ENCODE results near the gene CEACAM7.

The CEACAM7 gene

DNA sequence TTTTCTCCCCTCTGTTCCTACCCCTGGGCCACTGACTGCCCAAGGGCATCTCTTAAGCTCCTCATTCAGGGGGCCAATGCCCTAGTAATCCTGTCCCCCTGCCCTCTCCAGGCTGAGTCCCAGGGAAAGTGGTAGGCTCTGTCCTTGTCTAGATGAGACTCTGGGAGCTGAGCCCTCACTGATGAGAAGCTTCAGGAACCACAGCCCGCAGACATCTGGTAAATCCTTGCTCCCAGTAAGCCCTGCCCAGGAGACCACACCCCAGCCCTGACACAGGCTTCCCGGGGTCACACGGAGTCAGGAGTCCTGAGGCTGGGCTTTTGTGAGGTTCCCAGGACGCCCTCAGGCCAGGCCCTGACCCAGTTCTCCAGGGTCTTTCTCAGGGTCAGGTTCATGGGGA, 63.1 kb downstream of the CEACAM7 start:
- Histone ChIP-seq H2AFZ (ENCODE audit: low read depth, low read length) (no peak overlapping the region), H3K27ac (ENCODE audit: low read length) (no peak overlapping the region), H3K4me1 (ENCODE audit: insufficient read depth, low read length) (no peaks in the 10 kb centered on the region), H4K20me1 (ENCODE audit: insufficient read depth, low read length) (no peaks in the 10 kb centered on the region), H3K9ac (ENCODE audit: low read depth, low read length) (no peak overlapping the region), H3K9me3 (ENCODE audit: insufficient read depth, low read length, severe bottlenecking) (no peaks in the 10 kb centered on the region), H3K27me3 (ENCODE audit: insufficient read depth, low read length, poor library complexity) (no peaks in the 10 kb centered on the region), H3K4me3 (ENCODE audit: low read depth in 1 of 2, low read length in 2 of 2) (no peak overlapping the region), H3K79me2 (ENCODE audit: insufficient read depth, low read length) (no peaks in the 10 kb centered on the region), H3K4me2 (ENCODE audit: insufficient read depth, low read length) (no peak overlapping the region), H3K36me3 (ENCODE audit: insufficient read depth, low read length) (no peaks in the 10 kb centered on the region)
- TF ChIP-seq, protein P1, sequence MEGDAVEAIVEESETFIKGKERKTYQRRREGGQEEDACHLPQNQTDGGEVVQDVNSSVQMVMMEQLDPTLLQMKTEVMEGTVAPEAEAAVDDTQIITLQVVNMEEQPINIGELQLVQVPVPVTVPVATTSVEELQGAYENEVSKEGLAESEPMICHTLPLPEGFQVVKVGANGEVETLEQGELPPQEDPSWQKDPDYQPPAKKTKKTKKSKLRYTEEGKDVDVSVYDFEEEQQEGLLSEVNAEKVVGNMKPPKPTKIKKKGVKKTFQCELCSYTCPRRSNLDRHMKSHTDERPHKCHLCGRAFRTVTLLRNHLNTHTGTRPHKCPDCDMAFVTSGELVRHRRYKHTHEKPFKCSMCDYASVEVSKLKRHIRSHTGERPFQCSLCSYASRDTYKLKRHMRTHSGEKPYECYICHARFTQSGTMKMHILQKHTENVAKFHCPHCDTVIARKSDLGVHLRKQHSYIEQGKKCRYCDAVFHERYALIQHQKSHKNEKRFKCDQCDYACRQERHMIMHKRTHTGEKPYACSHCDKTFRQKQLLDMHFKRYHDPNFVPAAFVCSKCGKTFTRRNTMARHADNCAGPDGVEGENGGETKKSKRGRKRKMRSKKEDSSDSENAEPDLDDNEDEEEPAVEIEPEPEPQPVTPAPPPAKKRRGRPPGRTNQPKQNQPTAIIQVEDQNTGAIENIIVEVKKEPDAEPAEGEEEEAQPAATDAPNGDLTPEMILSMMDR (IDR thresholded peaks at IDR 0.05; ENCODE audit: borderline replicate concordance, extremely low read depth, low read length, poor library complexity, severe bottlenecking), result no peak
- TF ChIP-seq EZH2 (IDR thresholded peaks at IDR 0.05; ENCODE audit: borderline replicate concordance, low read depth, low read length, severe bottlenecking), result no peak
- DNase-seq (no peak), ATAC-seq (ENCODE audit: insufficient read depth, low read depth) (no peak)

DNA sequence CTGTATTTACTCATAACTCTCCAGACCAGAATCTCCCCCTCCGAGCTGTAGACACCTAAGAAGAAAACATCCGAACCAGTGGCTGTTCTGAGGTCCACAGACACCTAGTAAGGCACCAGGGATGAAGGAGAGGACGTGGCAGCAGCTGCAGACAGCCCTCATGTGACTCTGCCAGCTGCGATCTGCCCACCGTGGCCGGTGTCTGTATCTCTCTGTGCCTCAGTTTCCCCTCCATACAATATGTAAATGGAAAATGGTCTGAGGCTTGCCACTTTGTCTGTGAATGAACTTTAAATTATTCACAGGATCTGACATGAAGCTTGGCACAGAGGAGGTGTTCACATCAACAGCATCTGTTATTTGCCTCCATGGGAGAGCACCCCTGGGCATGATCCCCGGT, 63.6 kb downstream of the CEACAM7 start:
- ATAC-seq (ENCODE audit: insufficient read depth, low read depth) (no peak), DNase-seq (no peak)
- Histone ChIP-seq H3K9ac (ENCODE audit: low read depth, low read length) (no peak overlapping the region), H2AFZ (ENCODE audit: low read depth, low read length) (no peak overlapping the region), H3K4me3 (ENCODE audit: low read depth in 1 of 2, low read length in 2 of 2) (no peak overlapping the region), H3K9me3 (ENCODE audit: insufficient read depth, low read length, severe bottlenecking) (no peaks in the 10 kb centered on the region), H3K36me3 (ENCODE audit: insufficient read depth, low read length) (no peaks in the 10 kb centered on the region), H3K4me1 (ENCODE audit: insufficient read depth, low read length) (no peaks in the 10 kb centered on the region), H4K20me1 (ENCODE audit: insufficient read depth, low read length) (no peaks in the 10 kb centered on the region), H3K4me2 (ENCODE audit: insufficient read depth, low read length) (no peak overlapping the region), H3K27ac (ENCODE audit: low read length) (no peak overlapping the region), H3K27me3 (ENCODE audit: insufficient read depth, low read length, poor library complexity) (no peaks in the 10 kb centered on the region), H3K79me2 (ENCODE audit: insufficient read depth, low read length) (no peaks in the 10 kb centered on the region)
- TF ChIP-seq EZH2 (IDR thresholded peaks at IDR 0.05; ENCODE audit: borderline replicate concordance, low read depth, low read length, severe bottlenecking), result no peak
- TF ChIP-seq, protein P1 (IDR thresholded peaks at IDR 0.05; ENCODE audit: borderline replicate concordance, extremely low read depth, low read length, poor library complexity, severe bottlenecking), result no peak

DNA sequence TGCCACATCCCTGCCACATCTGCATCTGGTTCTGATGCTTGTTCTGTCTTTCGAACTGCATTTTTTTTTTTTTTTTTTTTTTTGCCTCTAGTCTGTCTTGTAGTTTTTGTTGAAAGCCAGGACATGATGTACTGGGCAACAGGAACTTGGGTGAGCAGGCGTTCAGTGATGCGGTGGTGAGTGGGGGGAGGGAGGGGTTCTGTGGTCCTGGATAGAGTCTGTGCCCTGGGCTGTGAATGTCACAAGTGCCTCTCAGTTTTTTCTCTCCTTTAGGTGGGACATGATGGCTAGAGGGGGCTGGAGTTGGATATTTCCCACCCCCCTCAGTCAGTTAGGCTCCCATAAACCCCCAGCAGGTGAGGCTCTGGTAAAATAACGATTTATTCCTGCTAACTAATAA, 64.7 kb downstream of the CEACAM7 start:
- ATAC-seq (ENCODE audit: insufficient read depth, low read depth), result no peak

More for the DNA sequence above, 64.7 kb downstream of the CEACAM7 start:
- Histone ChIP-seq H3K9me3 (ENCODE audit: insufficient read depth, low read length, severe bottlenecking) (no peaks in the 10 kb centered on the region), H3K27me3 (ENCODE audit: insufficient read depth, low read length, poor library complexity) (no peaks in the 10 kb centered on the region), H2AFZ (ENCODE audit: low read depth, low read length) (no peak overlapping the region), H3K36me3 (ENCODE audit: insufficient read depth, low read length) (no peaks in the 10 kb centered on the region), H3K27ac (ENCODE audit: low read length) (no peak overlapping the region), H3K9ac (ENCODE audit: low read depth, low read length) (no peak overlapping the region), H4K20me1 (ENCODE audit: insufficient read depth, low read length) (peaks cover 2% of the 10 kb centered on the region; the same call in 1 of the 2 replicates), H3K79me2 (ENCODE audit: insufficient read depth, low read length) (no peaks in the 10 kb centered on the region), H3K4me3 (ENCODE audit: low read depth in 1 of 2, low read length in 2 of 2) (no peak overlapping the region), H3K4me2 (ENCODE audit: insufficient read depth, low read length) (no peak overlapping the region), H3K4me1 (ENCODE audit: insufficient read depth, low read length) (no peaks in the 10 kb centered on the region)
- DNase-seq, result no peak
- no peak for TF ChIP-seq EZH2 (IDR thresholded peaks at IDR 0.05; ENCODE audit: borderline replicate concordance, low read depth, low read length, severe bottlenecking)
- TF ChIP-seq, protein P1 (IDR thresholded peaks at IDR 0.05; ENCODE audit: borderline replicate concordance, extremely low read depth, low read length, poor library complexity, severe bottlenecking), result no peak

Data from DND-41 (cell line).